ENCODE measurements around the gene DEFB114. TPM values are rescaled to one million over a fixed set of nuclear protein-coding genes. Genes with fewer than 3 reads are reported as not detected.
"Not testable (repeated sequence)": the region's sequence is repeated elsewhere in the genome, so short reads cannot be mapped to it uniquely, and the experiment has no call there.

DEFB114 gene
- total RNA-seq, 1 experiment from 2014 or later = not detected

GRCh38 chr6:49951926-49952325 is 12.0 kb downstream of the DEFB114 start:
- Histone ChIP-seq H3K36me3 (no peaks in the 10 kb centered on the region), H3K4me1 (no peaks in the 10 kb centered on the region), H3K9me3 (replicated peaks) (no peaks in the 10 kb centered on the region), H3K27me3 (no peaks in the 10 kb centered on the region), H3K4me3 (no peak overlapping the region), H3K27ac (no peak overlapping the region)
- no peak for DNase-seq

DNA sequence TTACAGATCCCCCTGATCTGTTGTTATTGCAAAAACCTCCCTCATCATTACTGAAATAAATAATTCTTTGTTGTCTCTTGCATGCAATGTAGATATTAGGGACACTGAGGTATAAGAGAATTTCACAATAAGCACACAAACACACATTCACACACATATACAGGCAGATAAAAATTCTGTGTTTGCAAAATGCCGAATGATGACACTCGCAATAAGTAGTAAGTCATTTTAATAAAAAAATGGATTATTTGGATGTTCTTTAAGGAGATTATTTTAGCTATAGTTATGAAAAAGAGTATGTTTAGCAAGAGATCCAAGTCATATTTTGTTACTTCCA is 13.6 kb downstream of the DEFB114 start:
- no peaks in the 10 kb centered on the region for H3K27me3 ChIP-seq
- no peak for DNase-seq

GRCh38 chr6:49949062-49949461 is 14.9 kb downstream of the DEFB114 start:
- Histone ChIP-seq H3K27me3 (no peaks in the 10 kb centered on the region), H3K9me3 (replicated peaks) (no peaks in the 10 kb centered on the region), H3K36me3 (no peaks in the 10 kb centered on the region), H3K4me1 (no peaks in the 10 kb centered on the region), H3K4me3 (no peak overlapping the region), H3K27ac (no peak overlapping the region)
- DNase-seq = no peak

More for the DNA sequence above, 13.6 kb downstream of the DEFB114 start:
- Histone ChIP-seq H3K27ac (no peak overlapping the region), H3K4me1 (no peaks in the 10 kb centered on the region), H3K9me3 (replicated peaks) (no peaks in the 10 kb centered on the region), H3K4me3 (no peak overlapping the region), H3K36me3 (no peaks in the 10 kb centered on the region)

DNA sequence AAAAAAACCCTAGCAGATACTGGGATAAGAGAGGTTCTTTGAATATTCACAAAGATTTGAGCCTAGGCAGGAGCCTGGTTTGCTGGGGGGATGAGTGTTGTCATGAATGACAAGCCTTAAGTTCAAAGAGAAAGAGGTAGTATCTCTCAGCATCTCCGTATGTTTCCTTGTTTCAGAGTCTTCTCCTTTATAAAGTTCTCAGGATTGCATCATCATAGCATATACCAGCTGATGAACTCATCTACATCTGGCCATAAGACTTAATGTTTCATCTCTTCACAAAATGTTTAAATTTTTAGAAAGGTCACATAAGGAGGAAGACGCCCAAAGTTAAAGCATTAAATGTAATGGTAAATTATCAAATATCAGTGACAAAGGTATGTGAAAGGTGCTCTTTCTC is 17.1 kb downstream of the DEFB114 start:
- Histone ChIP-seq H3K4me1 (no peaks in the 10 kb centered on the region), H3K36me3 (no peaks in the 10 kb centered on the region), H3K9me3 (replicated peaks) (no peaks in the 10 kb centered on the region), H3K27ac (no peak overlapping the region), H3K4me3 (no peak overlapping the region), H3K27me3 (no peaks in the 10 kb centered on the region)
- no peak for DNase-seq

- not testable (repeated sequence) for H3K36me3 ChIP-seq
Measured at GRCh38 chr6:49944068-49944467, 19.9 kb downstream of the DEFB114 start.

DNA sequence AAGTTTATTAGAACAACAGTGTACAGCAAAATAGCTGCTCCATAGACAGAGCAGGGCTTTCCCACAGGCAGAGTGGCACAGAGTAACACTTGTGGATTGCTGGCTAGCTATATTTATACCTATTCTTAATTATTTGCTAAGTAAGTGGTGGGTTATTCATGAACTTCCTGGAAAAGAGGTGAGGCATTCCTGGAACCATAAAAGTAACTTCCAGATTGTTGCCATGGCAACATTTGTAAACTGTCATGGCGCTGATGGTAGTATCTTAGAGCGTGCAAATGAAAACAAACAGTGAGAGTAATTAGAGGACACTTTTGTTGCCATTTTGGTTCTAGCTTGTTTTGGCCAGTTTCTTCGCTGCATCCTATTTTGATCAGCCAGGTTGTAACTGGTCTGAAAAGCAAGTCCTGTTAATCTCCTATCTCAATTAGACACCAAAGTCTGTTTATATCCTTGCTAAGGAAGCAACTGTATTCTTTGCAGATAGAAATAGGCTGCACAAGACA is 23.9 kb downstream of the DEFB114 start:
- no peak overlapping the region for H3K4me3 ChIP-seq
- no peaks in the 10 kb centered on the region for H3K27me3 ChIP-seq
- H3K36me3 ChIP-seq = no peaks in the 10 kb centered on the region
- H3K4me1 ChIP-seq = no peaks in the 10 kb centered on the region
- DNase-seq = no peak
- H3K27ac ChIP-seq = no peak overlapping the region
- H3K9me3 ChIP-seq (replicated peaks) = no peaks in the 10 kb centered on the region

More at GRCh38 chr6:49944068-49944467, 19.9 kb downstream of the DEFB114 start:
- not testable (repeated sequence) for H3K4me1 ChIP-seq; DNase-seq; H3K27ac ChIP-seq; H3K4me3 ChIP-seq; H3K9me3 ChIP-seq (replicated peaks); H3K27me3 ChIP-seq

GRCh38 chr6:49937811-49938210 is 26.2 kb downstream of the DEFB114 start:
- H3K4me3 ChIP-seq = no peak overlapping the region
- no peaks in the 10 kb centered on the region for H3K9me3 ChIP-seq (replicated peaks)
- H3K36me3 ChIP-seq = no peaks in the 10 kb centered on the region
- H3K27ac ChIP-seq = no peak overlapping the region
- H3K4me1 ChIP-seq = no peaks in the 10 kb centered on the region
- no peak for DNase-seq
- no peaks in the 10 kb centered on the region for H3K27me3 ChIP-seq

GRCh38 chr6:49937017-49937416 is 26.9 kb downstream of the DEFB114 start:
- Histone ChIP-seq H3K4me1 (no peaks in the 10 kb centered on the region), H3K27me3 (no peaks in the 10 kb centered on the region), H3K36me3 (no peaks in the 10 kb centered on the region), H3K27ac (no peak overlapping the region), H3K4me3 (no peak overlapping the region), H3K9me3 (replicated peaks) (no peaks in the 10 kb centered on the region)
- DNase-seq = no peak

- no peaks in the 10 kb centered on the region for H3K4me1 ChIP-seq
- no peaks in the 10 kb centered on the region for H3K27me3 ChIP-seq
- H3K36me3 ChIP-seq = no peaks in the 10 kb centered on the region
- no peak overlapping the region for H3K27ac ChIP-seq
- no peak overlapping the region for H3K4me3 ChIP-seq
- H3K9me3 ChIP-seq (replicated peaks) = no peaks in the 10 kb centered on the region
- DNase-seq = no peak
Measured at GRCh38 chr6:49935387-49935786, 28.6 kb downstream of the DEFB114 start.

- H3K9me3 ChIP-seq (replicated peaks) = no peaks in the 10 kb centered on the region
- H3K4me3 ChIP-seq = no peak overlapping the region
- no peaks in the 10 kb centered on the region for H3K27me3 ChIP-seq
- no peaks in the 10 kb centered on the region for H3K36me3 ChIP-seq
- no peaks in the 10 kb centered on the region for H3K4me1 ChIP-seq
- H3K27ac ChIP-seq = no peak overlapping the region
- DNase-seq = no peak
Measured at GRCh38 chr6:49934770-49935169, 29.2 kb downstream of the DEFB114 start.

- Histone ChIP-seq H3K4me3 (no peak overlapping the region), H3K27me3 (no peaks in the 10 kb centered on the region), H3K36me3 (no peaks in the 10 kb centered on the region), H3K9me3 (replicated peaks) (no peaks in the 10 kb centered on the region), H3K4me1 (0 out of 2 replicates have a peak, but pooled peaks cover 3% of the 10 kb centered on the region), H3K27ac (no peak overlapping the region)
- DNase-seq = no peak
Measured at GRCh38 chr6:49933526-49933925, 30.4 kb downstream of the DEFB114 start.

GRCh38 chr6:49929340-49929739 is 34.6 kb downstream of the DEFB114 start:
- no peaks in the 10 kb centered on the region for H3K36me3 ChIP-seq
- DNase-seq = no peak
- H3K27me3 ChIP-seq = no peaks in the 10 kb centered on the region
- no peak overlapping the region for H3K4me3 ChIP-seq
- no peak overlapping the region for H3K27ac ChIP-seq
- H3K9me3 ChIP-seq (replicated peaks) = no peaks in the 10 kb centered on the region
- peaks cover 22% of the 10 kb centered on the region for H3K4me1 ChIP-seq

- Histone ChIP-seq H3K36me3 (no peaks in the 10 kb centered on the region), H3K27me3 (no peaks in the 10 kb centered on the region), H3K4me1 (peaks cover 21% of the 10 kb centered on the region), H3K9me3 (replicated peaks) (no peaks in the 10 kb centered on the region), H3K27ac (no peak overlapping the region), H3K4me3 (no peak overlapping the region)
- peak in 1 of 2 experiments; percentile 47 for DNase-seq
Measured at GRCh38 chr6:49923826-49924225, 40.1 kb downstream of the DEFB114 start.

GRCh38 chr6:49919935-49920644 is 43.9 kb downstream of the DEFB114 start:
- Histone ChIP-seq H3K36me3 (no peaks in the 10 kb centered on the region), H3K27ac (no peak overlapping the region), H3K4me1 (no peaks in the 10 kb centered on the region; the same call in 1 of the 2 replicates), H3K4me3 (no peak overlapping the region), H3K27me3 (no peaks in the 10 kb centered on the region), H3K9me3 (replicated peaks) (no peaks in the 10 kb centered on the region)
- DNase-seq = no peak

DNA sequence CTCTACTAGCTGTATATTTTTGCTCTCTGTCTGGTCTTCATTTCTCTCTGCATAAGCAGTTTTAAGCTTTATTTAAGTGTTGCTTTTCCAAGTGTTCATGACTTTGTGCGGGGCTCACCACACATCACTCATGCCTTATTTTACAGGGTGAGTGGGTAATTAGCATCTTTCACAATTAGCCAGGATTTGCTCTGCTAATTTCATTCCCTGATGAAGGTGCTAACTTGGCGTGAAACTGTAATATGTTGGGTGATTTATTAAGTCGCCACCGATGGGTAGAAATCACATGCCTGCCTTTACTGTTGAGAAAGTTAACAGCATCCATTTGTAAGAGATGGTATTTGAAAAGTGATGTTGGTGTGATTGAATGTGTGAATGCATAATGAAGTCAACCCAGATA is 44.7 kb downstream of the DEFB114 start:
- Histone ChIP-seq H3K9me3 (replicated peaks) (no peaks in the 10 kb centered on the region), H3K27me3 (no peaks in the 10 kb centered on the region), H3K4me3 (no peak overlapping the region), H3K4me1 (peaks cover 6% of the 10 kb centered on the region), H3K27ac (no peak overlapping the region), H3K36me3 (no peaks in the 10 kb centered on the region)
- no peak for DNase-seq

DNA sequence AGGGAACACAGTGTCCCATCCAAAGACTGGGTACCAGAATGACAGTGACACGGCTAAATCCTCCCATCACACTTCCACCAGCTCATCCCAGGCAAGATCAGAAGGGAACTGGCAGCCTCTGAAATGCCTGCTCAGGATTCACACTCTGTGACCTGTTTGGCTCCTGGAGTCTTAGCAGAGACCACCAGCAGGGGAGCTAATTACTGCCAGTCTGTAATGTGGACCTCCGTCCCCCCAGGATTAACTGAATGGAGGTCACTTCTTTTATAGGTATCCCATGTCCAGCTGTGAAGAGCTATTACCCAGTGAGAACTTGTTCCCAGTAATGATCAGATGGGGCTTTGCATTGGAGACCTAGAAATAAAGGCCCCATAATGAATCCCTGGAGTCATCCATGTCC is 45.2 kb downstream of the DEFB114 start:
- no peaks in the 10 kb centered on the region for H3K27me3 ChIP-seq
- H3K9me3 ChIP-seq (replicated peaks) = no peaks in the 10 kb centered on the region
- H3K4me3 ChIP-seq = no peak overlapping the region
- no peak overlapping the region for H3K27ac ChIP-seq
- DNase-seq = no peak
- no peaks in the 10 kb centered on the region for H3K36me3 ChIP-seq
- peaks cover 11% of the 10 kb centered on the region for H3K4me1 ChIP-seq
